ENCODE measurements around the gene MAPK1.
"Not testable (repeated sequence)": the region's sequence is repeated elsewhere in the genome, so short reads cannot be mapped to it uniquely, and the experiment has no call there.

The MAPK1 gene

GRCh38 chr22:21827628-21828267, 39.7 kb downstream of the MAPK1 start:
- H3K4me3 ChIP-seq (replicated peaks; ENCODE audit: low read depth, low read length): no peak overlapping the region
- TF ChIP-seq CTCF (IDR thresholded peaks at IDR 0.05; ENCODE audit: low read length, missing control alignments): no peak
- no peak for DNase-seq (ENCODE audit: low read depth)

GRCh38 chr22:21826204-21826603, 41.2 kb downstream of the MAPK1 start:
- DNase-seq (ENCODE audit: low read depth): no peak
- H3K4me3 ChIP-seq (replicated peaks; ENCODE audit: low read depth, low read length): no peak overlapping the region

GRCh38 chr22:21824962-21825361, 42.5 kb downstream of the MAPK1 start:
- not testable (repeated sequence) for H3K4me3 ChIP-seq (replicated peaks; ENCODE audit: low read depth, low read length); DNase-seq (ENCODE audit: low read depth)

More at GRCh38 chr22:21826204-21826603, 41.2 kb downstream of the MAPK1 start:
- TF ChIP-seq CTCF (IDR thresholded peaks at IDR 0.05; ENCODE audit: low read length, missing control alignments): no peak

GRCh38 chr22:21824445-21824912, 43.0 kb downstream of the MAPK1 start:
- TF ChIP-seq CTCF (IDR thresholded peaks at IDR 0.05; ENCODE audit: low read length, missing control alignments): no peak
- H3K4me3 ChIP-seq (replicated peaks; ENCODE audit: low read depth, low read length): no peak overlapping the region
- no peak for DNase-seq (ENCODE audit: low read depth)

- DNase-seq (ENCODE audit: low read depth): peak; percentile 36
- TF ChIP-seq CTCF (IDR thresholded peaks at IDR 0.05; ENCODE audit: low read length, missing control alignments): no peak
Observed at GRCh38 chr22:21823740-21824444, 43.6 kb downstream of the MAPK1 start.

GRCh38 chr22:21819183-21819770, 48.2 kb downstream of the MAPK1 start:
- H3K4me3 ChIP-seq (replicated peaks; ENCODE audit: low read depth, low read length): no peak overlapping the region
- DNase-seq (ENCODE audit: low read depth): no peak
- TF ChIP-seq CTCF (IDR thresholded peaks at IDR 0.05; ENCODE audit: low read length, missing control alignments): no peak

More at GRCh38 chr22:21823740-21824444, 43.6 kb downstream of the MAPK1 start:
- H3K4me3 ChIP-seq (replicated peaks; ENCODE audit: low read depth, low read length): no peak overlapping the region

- TF ChIP-seq CTCF (IDR thresholded peaks at IDR 0.05; ENCODE audit: low read length, missing control alignments): no peak
- no peak overlapping the region for H3K4me3 ChIP-seq (replicated peaks; ENCODE audit: low read depth, low read length)
- DNase-seq (ENCODE audit: low read depth): no peak
Observed at GRCh38 chr22:21818487-21819182, 48.8 kb downstream of the MAPK1 start.

GRCh38 chr22:21817497-21817853, 50.0 kb downstream of the MAPK1 start:
- not testable (repeated sequence) for H3K4me3 ChIP-seq (replicated peaks; ENCODE audit: low read depth, low read length); DNase-seq (ENCODE audit: low read depth)
